Astrocyte (in vitro differentiated cells and primary cell): ENCODE results near the gene CYLD. TPM values are rescaled to one million over a fixed set of nuclear protein-coding genes. Genes with fewer than 3 reads are reported as not detected.

ENCODE experiments used
- DNase-seq: peaks from one replicate; pipeline ENCODE4 v3.0.0-alpha.2; 2010; ENCODE audit warnings: low read depth
- FAIRE-seq: peaks from 2 replicates; lab custom pipeline; 2011; peaks lifted over from hg19 to GRCh38; lab: Jason Lieb, UNC
- H2AFZ ChIP-seq: 2 replicates; pipeline ENCODE4 v1.6.0; 2012; ENCODE audit warnings: low read depth, low read length, inconsistent platforms
- H3K27ac ChIP-seq: 2 replicates; pipeline ENCODE4 v1.5.1; 2011; ENCODE audit warnings: low read depth, low read length, inconsistent platforms
- H3K27me3 ChIP-seq: 2 replicates; pipeline ENCODE4 v1.6.0; 2011; ENCODE audit warnings: low read length, inconsistent platforms; ENCODE audit not compliant: insufficient read depth
- H3K36me3 ChIP-seq: 2 replicates; pipeline ENCODE4 v1.5.1; 2011; ENCODE audit warnings: low read length, inconsistent platforms; ENCODE audit not compliant: insufficient read depth
- H3K4me1 ChIP-seq: 2 replicates; pipeline ENCODE4 v1.5.1; 2011; ENCODE audit warnings: low read length, inconsistent platforms; ENCODE audit not compliant: insufficient read depth
- H3K4me2 ChIP-seq: 2 replicates; pipeline ENCODE4 v1.6.0; 2012; ENCODE audit warnings: low read length, inconsistent platforms
- H3K4me3 ChIP-seq: 2 replicates; pipeline ENCODE4 v1.5.1; 2011; ENCODE audit warnings: low read depth, mild to moderate bottlenecking, low read length, inconsistent platforms; ENCODE audit not compliant: insufficient read depth
- H3K79me2 ChIP-seq: 2 replicates; pipeline ENCODE4 v1.6.0; 2012; ENCODE audit warnings: mild to moderate bottlenecking, low read length, inconsistent platforms; ENCODE audit not compliant: insufficient read depth
- H3K9ac ChIP-seq: 2 replicates; pipeline ENCODE4 v1.6.0; 2012; ENCODE audit warnings: mild to moderate bottlenecking, low read length, inconsistent platforms
- H3K9me3 ChIP-seq: 2 replicates; pipeline ENCODE4 v1.5.1; 2012; ENCODE audit warnings: low read depth, mild to moderate bottlenecking, low read length, inconsistent platforms; ENCODE audit not compliant: insufficient read depth
- H4K20me1 ChIP-seq: 2 replicates; pipeline ENCODE4 v1.6.0; 2012; ENCODE audit warnings: low read length, inconsistent platforms; ENCODE audit not compliant: insufficient read depth
- H3K27ac Mint-ChIP-seq: one replicate; pipeline ENCODE4 v1.8.0; 2021; ENCODE audit warnings: mild to moderate bottlenecking, mixed read lengths; ENCODE audit not compliant: unreplicated experiment
- H3K27me3 Mint-ChIP-seq: one replicate; pipeline ENCODE4 v1.8.0; 2021; ENCODE audit warnings: low read depth, mixed read lengths; ENCODE audit not compliant: unreplicated experiment
- H3K36me3 Mint-ChIP-seq: one replicate; pipeline ENCODE4 v1.8.0; 2021; ENCODE audit warnings: low read depth, mixed read lengths; ENCODE audit not compliant: unreplicated experiment
- H3K4me1 Mint-ChIP-seq: one replicate; pipeline ENCODE4 v1.8.0; 2021; ENCODE audit warnings: low read depth, mixed read lengths; ENCODE audit not compliant: unreplicated experiment
- H3K4me3 Mint-ChIP-seq: one replicate; pipeline ENCODE4 v1.8.0; 2021; ENCODE audit warnings: mild to moderate bottlenecking, moderate library complexity, mixed read lengths; ENCODE audit not compliant: unreplicated experiment
- H3K9me3 Mint-ChIP-seq: one replicate; pipeline ENCODE4 v1.8.0; 2021; ENCODE audit warnings: mild to moderate bottlenecking, mixed read lengths; ENCODE audit not compliant: unreplicated experiment
- EZH2 ChIP-seq: IDR thresholded peaks from 2 replicates; pipeline ENCODE4 v1.6.1; 2012; ENCODE audit warnings: mild to moderate bottlenecking, low read length, inconsistent platforms; ENCODE audit not compliant: insufficient read depth
- total RNA-seq: library from RNA; stranded (reverse); gene quantifications from 2 replicates; pipeline ENCODE4 v1.2.1, GENCODE V29; 2021
- TF ChIP-seq, protein P1 (sequence below): IDR thresholded peaks from 2 replicates; pipeline ENCODE4 v1.5.1; 2011; ENCODE audit warnings: low read depth, mild to moderate bottlenecking, inconsistent platforms, low read length, moderate library complexity; ENCODE audit not compliant: insufficient read depth

CYLD gene
- total RNA-seq, 1 donor from 2014 or later: 34.2 TPM

DNA sequence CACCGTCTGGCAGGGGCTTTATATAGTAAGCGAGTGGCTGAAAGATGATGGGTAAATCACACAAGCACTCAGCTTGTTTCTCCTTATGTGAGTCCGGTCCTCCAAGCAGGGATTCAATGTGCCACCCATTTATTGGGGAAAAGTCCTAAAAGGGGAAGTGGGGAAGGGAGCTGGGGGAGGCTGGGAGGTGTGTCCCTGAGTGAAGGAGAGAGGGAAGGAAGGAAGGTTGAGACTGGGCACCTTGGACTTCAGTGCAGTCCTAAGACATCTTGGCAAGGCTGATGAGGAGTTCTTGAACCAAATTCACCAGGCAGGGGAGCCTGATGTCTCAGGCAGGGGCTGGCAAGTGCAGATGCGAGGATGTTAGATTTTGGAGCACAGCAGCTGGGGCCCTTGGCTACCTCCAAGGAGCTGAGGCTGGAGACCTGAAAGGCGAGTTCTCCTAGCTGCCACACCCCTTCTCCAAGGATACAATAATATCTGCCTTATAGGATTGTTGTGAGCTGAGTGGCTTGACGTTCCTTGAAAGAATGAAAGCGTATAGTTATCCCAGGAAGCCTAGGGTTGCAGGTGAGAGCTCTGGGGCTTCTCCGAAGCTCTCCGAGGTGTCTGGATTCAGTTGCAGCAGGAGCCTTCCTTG lies 23.0 kb upstream of the CYLD start:
- Mint-ChIP-seq H3K27ac (no peak overlapping the region), H3K36me3 (no peaks in the 10 kb centered on the region), H3K4me3 (no peak overlapping the region), H3K4me1 (no peaks in the 10 kb centered on the region), H3K27me3 (peaks cover 6% of the 10 kb centered on the region), H3K9me3 (peaks cover under 1% of the 10 kb centered on the region)
- FAIRE-seq (no peak), DNase-seq (no peak)
- H3K9ac ChIP-seq: no peak overlapping the region
- H3K36me3 ChIP-seq: no peaks in the 10 kb centered on the region
- H3K4me1 ChIP-seq: no peaks in the 10 kb centered on the region
- no peak overlapping the region for H3K4me3 ChIP-seq
- H3K9me3 ChIP-seq: no peaks in the 10 kb centered on the region
- no peaks in the 10 kb centered on the region for H3K79me2 ChIP-seq
- TF ChIP-seq, protein P1, sequence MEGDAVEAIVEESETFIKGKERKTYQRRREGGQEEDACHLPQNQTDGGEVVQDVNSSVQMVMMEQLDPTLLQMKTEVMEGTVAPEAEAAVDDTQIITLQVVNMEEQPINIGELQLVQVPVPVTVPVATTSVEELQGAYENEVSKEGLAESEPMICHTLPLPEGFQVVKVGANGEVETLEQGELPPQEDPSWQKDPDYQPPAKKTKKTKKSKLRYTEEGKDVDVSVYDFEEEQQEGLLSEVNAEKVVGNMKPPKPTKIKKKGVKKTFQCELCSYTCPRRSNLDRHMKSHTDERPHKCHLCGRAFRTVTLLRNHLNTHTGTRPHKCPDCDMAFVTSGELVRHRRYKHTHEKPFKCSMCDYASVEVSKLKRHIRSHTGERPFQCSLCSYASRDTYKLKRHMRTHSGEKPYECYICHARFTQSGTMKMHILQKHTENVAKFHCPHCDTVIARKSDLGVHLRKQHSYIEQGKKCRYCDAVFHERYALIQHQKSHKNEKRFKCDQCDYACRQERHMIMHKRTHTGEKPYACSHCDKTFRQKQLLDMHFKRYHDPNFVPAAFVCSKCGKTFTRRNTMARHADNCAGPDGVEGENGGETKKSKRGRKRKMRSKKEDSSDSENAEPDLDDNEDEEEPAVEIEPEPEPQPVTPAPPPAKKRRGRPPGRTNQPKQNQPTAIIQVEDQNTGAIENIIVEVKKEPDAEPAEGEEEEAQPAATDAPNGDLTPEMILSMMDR: no peak
- no peak for TF ChIP-seq EZH2
- H3K27me3 ChIP-seq: no peaks in the 10 kb centered on the region
- H2AFZ ChIP-seq: no peak overlapping the region
- H3K27ac ChIP-seq: no peak overlapping the region
- H4K20me1 ChIP-seq: no peaks in the 10 kb centered on the region
- H3K4me2 ChIP-seq: no peak overlapping the region

DNA sequence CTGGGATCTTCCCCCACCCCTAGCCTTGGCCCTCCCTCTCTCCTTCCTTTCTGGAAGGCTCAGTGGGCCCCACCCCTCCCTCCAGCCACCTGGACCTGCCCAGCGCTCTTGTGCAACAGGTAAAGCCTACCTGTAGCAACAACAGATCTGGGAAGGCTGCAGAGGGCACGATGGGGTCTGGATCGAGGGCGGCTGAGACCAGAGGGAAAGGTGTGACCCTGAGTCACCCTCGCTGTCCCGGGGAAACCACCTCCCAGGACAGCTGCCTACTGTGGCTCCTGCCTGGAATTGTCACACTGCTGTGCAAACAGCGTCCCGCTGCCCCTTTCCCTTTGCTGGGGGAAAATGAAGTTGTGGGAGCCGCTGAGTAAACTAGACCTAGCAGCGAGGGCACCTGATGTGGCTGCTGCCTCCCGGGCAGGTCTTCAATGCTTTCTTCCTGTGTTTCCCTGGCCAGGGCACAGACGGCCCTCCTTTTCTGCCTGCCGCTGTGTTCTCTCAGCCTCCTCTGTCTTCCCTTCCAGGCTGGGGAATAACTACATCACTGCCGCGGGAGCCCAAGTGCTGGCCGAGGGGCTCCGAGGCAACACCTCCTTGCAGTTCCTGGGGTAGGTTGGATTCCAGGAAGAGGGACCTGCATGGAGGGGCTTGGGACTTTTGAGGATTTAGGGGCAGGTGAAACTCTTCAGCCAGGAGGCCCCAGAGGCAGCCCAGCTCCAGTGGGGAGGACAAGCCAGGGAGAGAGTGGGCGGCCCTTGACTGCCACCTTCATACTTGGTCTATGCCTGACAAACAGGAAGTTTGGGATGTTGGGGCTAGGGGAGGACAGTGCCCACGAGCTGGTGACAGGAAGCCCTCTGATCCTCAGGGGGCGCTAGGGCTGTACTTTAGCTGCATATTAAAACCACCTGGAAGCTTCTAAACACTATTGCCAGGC lies 22.2 kb upstream of the CYLD start:
- Histone ChIP-seq H3K9me3 (no peaks in the 10 kb centered on the region), H3K4me2 (no peak overlapping the region), H2AFZ (no peak overlapping the region), H3K36me3 (no peaks in the 10 kb centered on the region), H3K4me3 (no peak overlapping the region), H4K20me1 (no peaks in the 10 kb centered on the region), H3K9ac (no peak overlapping the region), H3K27me3 (no peaks in the 10 kb centered on the region), H3K27ac (no peak overlapping the region), H3K79me2 (no peaks in the 10 kb centered on the region), H3K4me1 (no peaks in the 10 kb centered on the region)
- H3K9me3 Mint-ChIP-seq: peaks cover 9% of the 10 kb centered on the region
- no peak overlapping the region for H3K4me3 Mint-ChIP-seq
- no peak for DNase-seq
- no peak overlapping the region for H3K27ac Mint-ChIP-seq
- TF ChIP-seq, protein P1: no peak
- TF ChIP-seq EZH2: no peak
- FAIRE-seq: no peak
- no peaks in the 10 kb centered on the region for H3K36me3 Mint-ChIP-seq
- no peaks in the 10 kb centered on the region for H3K4me1 Mint-ChIP-seq
- peaks cover 6% of the 10 kb centered on the region for H3K27me3 Mint-ChIP-seq
